ENCODE results near the gene ABHD17B.

DNA sequence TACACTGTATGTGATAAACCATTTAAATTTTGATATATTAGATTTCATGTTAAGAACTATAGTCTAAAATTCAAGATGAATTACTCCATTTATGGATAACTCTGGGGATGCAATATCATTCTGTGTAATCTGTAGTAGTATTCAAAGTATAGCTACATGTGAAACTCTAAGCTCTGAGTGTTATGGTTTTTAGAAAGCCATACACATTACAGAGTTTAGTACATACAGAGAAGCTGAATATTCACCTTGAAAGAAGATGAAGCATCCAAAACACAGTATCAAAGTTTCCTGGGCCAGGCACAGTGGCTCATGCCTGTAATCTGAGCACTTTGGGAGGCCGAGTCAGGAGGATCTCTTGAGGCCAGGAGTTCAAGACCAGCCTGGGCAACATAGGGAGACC is 25.0 kb downstream of the ABHD17B start:
- TF ChIP-seq JUN (IDR thresholded peaks at IDR 0.05; ENCODE audit: borderline replicate concordance, insufficient read depth, insufficient read length, low read depth) (no peak), EZH2 (IDR thresholded peaks at IDR 0.05; ENCODE audit: borderline replicate concordance, low read depth, low read length, severe bottlenecking) (no peak)
- TF ChIP-seq, protein P1, sequence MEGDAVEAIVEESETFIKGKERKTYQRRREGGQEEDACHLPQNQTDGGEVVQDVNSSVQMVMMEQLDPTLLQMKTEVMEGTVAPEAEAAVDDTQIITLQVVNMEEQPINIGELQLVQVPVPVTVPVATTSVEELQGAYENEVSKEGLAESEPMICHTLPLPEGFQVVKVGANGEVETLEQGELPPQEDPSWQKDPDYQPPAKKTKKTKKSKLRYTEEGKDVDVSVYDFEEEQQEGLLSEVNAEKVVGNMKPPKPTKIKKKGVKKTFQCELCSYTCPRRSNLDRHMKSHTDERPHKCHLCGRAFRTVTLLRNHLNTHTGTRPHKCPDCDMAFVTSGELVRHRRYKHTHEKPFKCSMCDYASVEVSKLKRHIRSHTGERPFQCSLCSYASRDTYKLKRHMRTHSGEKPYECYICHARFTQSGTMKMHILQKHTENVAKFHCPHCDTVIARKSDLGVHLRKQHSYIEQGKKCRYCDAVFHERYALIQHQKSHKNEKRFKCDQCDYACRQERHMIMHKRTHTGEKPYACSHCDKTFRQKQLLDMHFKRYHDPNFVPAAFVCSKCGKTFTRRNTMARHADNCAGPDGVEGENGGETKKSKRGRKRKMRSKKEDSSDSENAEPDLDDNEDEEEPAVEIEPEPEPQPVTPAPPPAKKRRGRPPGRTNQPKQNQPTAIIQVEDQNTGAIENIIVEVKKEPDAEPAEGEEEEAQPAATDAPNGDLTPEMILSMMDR (IDR thresholded peaks at IDR 0.05; ENCODE audit: extremely low read depth in 1 of 2, insufficient read depth in 1 of 2, low read depth in 1 of 2, low read length in 2 of 2): no peak
- TF ChIP-seq, protein P2, sequence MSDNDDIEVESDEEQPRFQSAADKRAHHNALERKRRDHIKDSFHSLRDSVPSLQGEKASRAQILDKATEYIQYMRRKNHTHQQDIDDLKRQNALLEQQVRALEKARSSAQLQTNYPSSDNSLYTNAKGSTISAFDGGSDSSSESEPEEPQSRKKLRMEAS (IDR thresholded peaks at IDR 0.05; ENCODE audit: insufficient read depth, insufficient read length): no peak
